EH (cell line): ENCODE data around the gene IL17RB.

Experiments used
- DNase-seq: peaks from one replicate; pipeline ENCODE4 v3.0.0-alpha.2; 2015; ENCODE audit warnings: low read depth

Gene IL17RB

GRCh38 chr3:53862241-53862640 lies 15.9 kb downstream of the IL17RB start:
- no peak for DNase-seq

GRCh38 chr3:53863145-53863544 lies 16.8 kb downstream of the IL17RB start:
- DNase-seq, result no peak

GRCh38 chr3:53865732-53866499 lies 19.5 kb downstream of the IL17RB start:
- no peak for DNase-seq

GRCh38 chr3:53880396-53881345 lies 34.3 kb downstream of the IL17RB start:
- peak; percentile 66 for DNase-seq

GRCh38 chr3:53881691-53882593 lies 35.6 kb downstream of the IL17RB start, which contains the start of gene ACTR8:
ACTR8 (minus strand) TSS chr3:53882152; CDS start chr3:53882101, 51 bp downstream.
- DNase-seq, result peak; percentile 87

GRCh38 chr3:53883008-53883407 lies 36.6 kb downstream of the IL17RB start:
- DNase-seq, result no peak

GRCh38 chr3:53884623-53885022 lies 38.3 kb downstream of the IL17RB start:
- DNase-seq, result no peak

- no peak for DNase-seq
Measured at GRCh38 chr3:53885239-53885638, 38.9 kb downstream of the IL17RB start.

GRCh38 chr3:53887446-53887845 lies 41.1 kb downstream of the IL17RB start:
- DNase-seq, result no peak

- no peak for DNase-seq
Measured at GRCh38 chr3:53888232-53888631, 41.9 kb downstream of the IL17RB start.

GRCh38 chr3:53890726-53891475 lies 44.5 kb downstream of the IL17RB start:
- peak; percentile 23 for DNase-seq

GRCh38 chr3:53891497-53892285 lies 45.3 kb downstream of the IL17RB start, which contains the start of gene SELENOK:
SELENOK (minus strand) TSS chr3:53891859.
- DNase-seq, result peak; percentile 100

- no peak for DNase-seq
Measured at GRCh38 chr3:53892286-53892637, 45.9 kb downstream of the IL17RB start.

GRCh38 chr3:53899750-53900149 lies 53.4 kb downstream of the IL17RB start:
- DNase-seq, result no peak

- DNase-seq, result no peak
Measured at GRCh38 chr3:53900666-53901331, 54.4 kb downstream of the IL17RB start.

- no peak for DNase-seq
Measured at GRCh38 chr3:53902067-53902466, 55.7 kb downstream of the IL17RB start.

GRCh38 chr3:53902711-53903110 lies 56.3 kb downstream of the IL17RB start:
- DNase-seq, result no peak

- no peak for DNase-seq
Measured at GRCh38 chr3:53913401-53913800, 67.0 kb downstream of the IL17RB start.
